Sigmoid colon (tissue), 7 donors: ENCODE measurements around the gene ST8SIA2. TPM values are rescaled to one million over a fixed set of nuclear protein-coding genes. Genes with fewer than 3 reads are reported as not detected.

Source experiments
- DNase-seq: peaks from one replicate; pipeline ENCODE4 v3.0.0-alpha.2; 2019
- H3K27ac ChIP-seq, 4 donors: fragments of 200-600 bp; sonication (generic); one replicate each; pipeline ENCODE4 v1.5.1; 2016 to 2019; ENCODE audit warnings: mild to moderate bottlenecking in 1 of 4
- H3K27me3 ChIP-seq, 3 donors: fragments of 200-600 bp; sonication (generic); one replicate each; pipeline ENCODE4 v1.5.1; 2019; ENCODE audit warnings: mild to moderate bottlenecking in 1 of 3
- H3K36me3 ChIP-seq, 4 donors: fragments of 200-600 bp; sonication (generic); one replicate each; pipeline ENCODE4 v1.5.1; 2016 to 2019
- H3K4me1 ChIP-seq, 4 donors: fragments of 200-600 bp; sonication (generic); one replicate each; pipeline ENCODE4 v1.5.1; 2017 to 2019
- H3K4me3 ChIP-seq, 4 donors: fragments of 200-600 bp; sonication (generic); one replicate each; pipeline ENCODE4 v1.5.1; 2017 to 2019; ENCODE audit warnings: mild to moderate bottlenecking in 2 of 4, moderate library complexity in 1 of 4
- H3K9me3 ChIP-seq, 4 donors: fragments of 200-600 bp in 3 of 4; sonication (generic) in 3 of 4; one replicate each; pipeline versions ENCODE4 v1.5.1 to v1.6.1; 2013 to 2019
- EP300 ChIP-seq, 4 donors: sonication (generic); formaldehyde crosslinking; IDR thresholded peaks; one replicate each; pipeline ENCODE4 v1.6.1; 2017; ENCODE audit warnings: antibody characterized with exemption in 4 of 4
- POLR2A ChIP-seq, 2 donors: fragments of 450-650 bp; IDR thresholded peaks; one replicate each; pipeline ENCODE4 v1.6.1; 2016; ENCODE audit warnings: antibody characterized with exemption in 2 of 2, mild to moderate bottlenecking in 2 of 2, moderate library complexity in 2 of 2
- POLR2AphosphoS5 ChIP-seq, 4 donors: sonication (generic); formaldehyde crosslinking; IDR thresholded peaks; one replicate each; pipeline ENCODE4 v1.6.1; 2017; ENCODE audit warnings: antibody characterized with exemption in 4 of 4
- WGBS, 2 donors: extraction: QIAGEN DNeasy Blood & Tissue Kit; methylation state at CpG; one replicate each; pipeline ENCODE4 v1.1.7; 2013; 5-methylcytosine and 5-hydroxymethylcytosine counted together
- intact Hi-C: fragments of 100-400 bp; cut with DNase I; formaldehyde crosslinking; loops from one replicate; pipeline ENCODE4 v1.15.1; 2023
- polyA plus RNA-seq, 3 donors: library from polyadenylated mRNA; stranded (reverse); fragments of 200-250 nt; gene quantifications; one replicate each; pipeline ENCODE4 v1.2.3, GENCODE V29; 2013
- total RNA-seq, 4 donors: library from RNA; depleted of rRNA; stranded (reverse); fragments of >200 nt; gene quantifications; one replicate each; pipeline ENCODE4 v1.1.0, GENCODE V29; 2016
- TF ChIP-seq, protein P1 (sequence below), 4 experiments: fragments of 450-650 bp in 3 of 4; fragments of 200-600 bp in 1 of 4; IDR thresholded peaks; one replicate each; pipeline ENCODE4 v1.5.1; 2016 to 2019; ENCODE audit warnings: antibody characterized with exemption in 4 of 4, mild to moderate bottlenecking in 3 of 4, moderate library complexity in 2 of 4
- donor health status: healthy with polysubstance abuse.
- donor health status: Bipolar disorder and iron deficiency.
- donor health status: healthy.

Gene ST8SIA2
- total and polyA plus RNA-seq, 7 donors = under 0.01 to 0.71 (median 0.16) TPM; not detected in 2

- WGBS, 2 donors = 89 to 95% methylated on average over 10 of the region's 10 CpGs
- intact Hi-C loops = no loop called here
- no peak overlapping the region for H3K27ac ChIP-seq
- H3K36me3 ChIP-seq = no peaks in the 10 kb centered on the region
- no peaks in the 10 kb centered on the region for H3K9me3 ChIP-seq
- no peak for DNase-seq
- H3K27me3 ChIP-seq = no peaks in the 10 kb centered on the region
- H3K4me1 ChIP-seq = no peaks in the 10 kb centered on the region
- H3K4me3 ChIP-seq = no peak overlapping the region
- no peak for TF ChIP-seq POLR2AphosphoS5 (IDR thresholded peaks at IDR 0.05)
- TF ChIP-seq, protein P1, sequence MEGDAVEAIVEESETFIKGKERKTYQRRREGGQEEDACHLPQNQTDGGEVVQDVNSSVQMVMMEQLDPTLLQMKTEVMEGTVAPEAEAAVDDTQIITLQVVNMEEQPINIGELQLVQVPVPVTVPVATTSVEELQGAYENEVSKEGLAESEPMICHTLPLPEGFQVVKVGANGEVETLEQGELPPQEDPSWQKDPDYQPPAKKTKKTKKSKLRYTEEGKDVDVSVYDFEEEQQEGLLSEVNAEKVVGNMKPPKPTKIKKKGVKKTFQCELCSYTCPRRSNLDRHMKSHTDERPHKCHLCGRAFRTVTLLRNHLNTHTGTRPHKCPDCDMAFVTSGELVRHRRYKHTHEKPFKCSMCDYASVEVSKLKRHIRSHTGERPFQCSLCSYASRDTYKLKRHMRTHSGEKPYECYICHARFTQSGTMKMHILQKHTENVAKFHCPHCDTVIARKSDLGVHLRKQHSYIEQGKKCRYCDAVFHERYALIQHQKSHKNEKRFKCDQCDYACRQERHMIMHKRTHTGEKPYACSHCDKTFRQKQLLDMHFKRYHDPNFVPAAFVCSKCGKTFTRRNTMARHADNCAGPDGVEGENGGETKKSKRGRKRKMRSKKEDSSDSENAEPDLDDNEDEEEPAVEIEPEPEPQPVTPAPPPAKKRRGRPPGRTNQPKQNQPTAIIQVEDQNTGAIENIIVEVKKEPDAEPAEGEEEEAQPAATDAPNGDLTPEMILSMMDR (IDR thresholded peaks at IDR 0.05) = no peak
- TF ChIP-seq EP300 (IDR thresholded peaks at IDR 0.05) = no peak
- TF ChIP-seq POLR2A (IDR thresholded peaks at IDR 0.05) = no peak
Measured at GRCh38 chr15:92451225-92451825, 57.6 kb downstream of the ST8SIA2 start.

- no peak for DNase-seq
- H3K27me3 ChIP-seq = no peaks in the 10 kb centered on the region
- TF ChIP-seq EP300 (IDR thresholded peaks at IDR 0.05) (no peak), POLR2A (IDR thresholded peaks at IDR 0.05) (no peak), POLR2AphosphoS5 (IDR thresholded peaks at IDR 0.05) (no peak)
- TF ChIP-seq, protein P1 (IDR thresholded peaks at IDR 0.05) = no peak
- H3K27ac ChIP-seq = no peak overlapping the region
- intact Hi-C loops = no loop called here
- no peaks in the 10 kb centered on the region for H3K9me3 ChIP-seq
- no peaks in the 10 kb centered on the region for H3K4me1 ChIP-seq
- no peak overlapping the region for H3K4me3 ChIP-seq
- WGBS, 2 donors = 72 to 73% methylated on average over 3 of the region's 3 CpGs
- H3K36me3 ChIP-seq = no peaks in the 10 kb centered on the region
Measured at GRCh38 chr15:92452143-92452542, 58.5 kb downstream of the ST8SIA2 start.

- H3K36me3 ChIP-seq = no peaks in the 10 kb centered on the region
- 55 to 69% methylated on average over 3 of the region's 3 CpGs for WGBS, 2 donors
- TF ChIP-seq POLR2AphosphoS5 (IDR thresholded peaks at IDR 0.05) (no peak), EP300 (IDR thresholded peaks at IDR 0.05) (no peak)
- TF ChIP-seq, protein P1 (IDR thresholded peaks at IDR 0.05) = no peak
- no peak for DNase-seq
- H3K9me3 ChIP-seq = no peaks in the 10 kb centered on the region
- H3K4me1 ChIP-seq = no peaks in the 10 kb centered on the region
- H3K27ac ChIP-seq = no peak overlapping the region
- intact Hi-C loops = no loop called here
- H3K4me3 ChIP-seq = no peak overlapping the region
- no peaks in the 10 kb centered on the region for H3K27me3 ChIP-seq
Measured at GRCh38 chr15:92453607-92454006, 59.9 kb downstream of the ST8SIA2 start.

GRCh38 chr15:92454555-92455105 is 60.9 kb downstream of the ST8SIA2 start:
- WGBS, 2 donors = 93% methylated on average over 7 of the region's 7 CpGs
- H3K36me3 ChIP-seq = no peaks in the 10 kb centered on the region
- no peaks in the 10 kb centered on the region for H3K4me1 ChIP-seq
- H3K27me3 ChIP-seq = no peaks in the 10 kb centered on the region
- no peak for DNase-seq
- no peaks in the 10 kb centered on the region for H3K9me3 ChIP-seq
- H3K27ac ChIP-seq = no peak overlapping the region
- H3K4me3 ChIP-seq = no peak overlapping the region
- no peak for TF ChIP-seq POLR2AphosphoS5 (IDR thresholded peaks at IDR 0.05)
- TF ChIP-seq POLR2A (IDR thresholded peaks at IDR 0.05) = no peak
- intact Hi-C loops = no loop called here

DNA sequence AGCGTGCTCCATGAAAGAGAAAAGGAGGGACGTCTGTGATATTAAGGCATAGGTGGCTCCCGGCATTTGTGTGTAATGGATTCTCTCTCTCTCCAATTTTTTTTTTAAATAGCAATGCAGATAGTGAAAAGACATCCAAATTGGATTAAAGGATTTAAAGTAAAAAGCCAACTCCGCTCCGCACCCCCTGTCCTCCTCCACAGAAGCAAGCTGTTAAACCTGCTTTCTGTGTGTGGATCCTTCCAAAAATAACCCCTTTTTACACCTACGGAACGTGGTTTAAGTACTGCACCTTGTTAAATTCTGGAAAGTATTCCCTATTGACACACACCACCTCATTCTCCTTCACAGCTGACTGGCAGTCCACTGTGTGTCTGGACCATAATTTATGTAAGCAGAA is 61.6 kb downstream of the ST8SIA2 start:
- TF ChIP-seq, protein P1 (IDR thresholded peaks at IDR 0.05) = no peak
- no peak for TF ChIP-seq POLR2AphosphoS5 (IDR thresholded peaks at IDR 0.05)
- TF ChIP-seq EP300 (IDR thresholded peaks at IDR 0.05) = no peak
- TF ChIP-seq POLR2A (IDR thresholded peaks at IDR 0.05) = no peak
- Histone ChIP-seq H3K27me3 (no peaks in the 10 kb centered on the region), H3K27ac (no peak overlapping the region), H3K9me3 (no peaks in the 10 kb centered on the region), H3K36me3 (no peaks in the 10 kb centered on the region), H3K4me3 (no peak overlapping the region), H3K4me1 (no peaks in the 10 kb centered on the region)
- DNase-seq = no peak
- WGBS, 2 donors = 83 to 91% methylated on average over 7 of the region's 7 CpGs
- intact Hi-C loops = no loop called here
